ENCODE results near the gene SLC30A4. TPM values are rescaled to one million over a fixed set of nuclear protein-coding genes. Genes with fewer than 3 reads are reported as not detected.

Gene SLC30A4
- polyA plus RNA-seq, 3 donors: 0.05 to 0.21 (median 0.17) TPM

GRCh38 chr15:45473068-45473467, 49.5 kb downstream of the SLC30A4 start:
- no peak overlapping the region for H3K27ac Mint-ChIP-seq
- Histone ChIP-seq H3K4me2 (replicated peaks; ENCODE audit: extremely low read depth, low read length, poor library complexity, severe bottlenecking) (no peak overlapping the region), H4K20me1 (ENCODE audit: insufficient read depth, low read length) (no peaks in the 10 kb centered on the region), H3K79me2 (ENCODE audit: insufficient read depth, low read length) (no peaks in the 10 kb centered on the region), H3K4me3 (replicated peaks in 1 of 3; ENCODE audit: low read depth in 2 of 3, low read length in 3 of 3) (no peak overlapping the region), H3K36me3 (replicated peaks in 1 of 2; ENCODE audit: control insufficient read depth in 1 of 2, insufficient read depth in 2 of 2, low read length in 2 of 2) (no peaks in the 10 kb centered on the region), H2AFZ (ENCODE audit: insufficient read depth, low read depth, low read length, poor library complexity, severe bottlenecking) (no peak overlapping the region), H3K27me3 (ENCODE audit: control insufficient read depth in 2 of 2, insufficient read depth in 2 of 2, low read length in 2 of 2) (peaks cover 4 to 6% of the 10 kb centered on the region in 2 donors), H3K9ac (ENCODE audit: insufficient read depth, low read length, poor library complexity, severe bottlenecking) (no peak overlapping the region), H3K27ac (ENCODE audit: low read depth in 1 of 2, low read length in 2 of 2) (no peak overlapping the region), H3K9me3 (replicated peaks in 1 of 2; ENCODE audit: control insufficient read depth in 1 of 2, insufficient read depth in 1 of 2, low read length in 2 of 2) (no peaks in the 10 kb centered on the region), H3K4me1 (ENCODE audit: control insufficient read depth in 1 of 2, insufficient read depth in 2 of 2, low read length in 2 of 2) (no peaks in the 10 kb centered on the region)
- WGBS (ENCODE audit: insufficient coverage): no CpG with 5 or more reads among the region's 2 CpGs
- peaks cover 5 to 27% (median 15%) of the 10 kb centered on the region in 3 donors for H3K27me3 Mint-ChIP-seq (ENCODE audit: low read depth in 3 of 3)
- H3K4me1 Mint-ChIP-seq: no peaks in the 10 kb centered on the region
- no peak overlapping the region for H3K4me3 Mint-ChIP-seq
- DNase-seq: no peak
- TF ChIP-seq CTCF (IDR thresholded peaks at IDR 0.05): no peak
- no peaks in the 10 kb centered on the region for H3K9me3 Mint-ChIP-seq
- intact Hi-C loops (cut with micrococcal nuclease): no loop called here
- no peaks in the 10 kb centered on the region for H3K36me3 Mint-ChIP-seq

- Mint-ChIP-seq H3K27ac (no peak overlapping the region), H3K4me1 (no peaks in the 10 kb centered on the region)
- no peak for TF ChIP-seq CTCF (IDR thresholded peaks at IDR 0.05)
Observed at GRCh38 chr15:45471151-45471550, 51.4 kb downstream of the SLC30A4 start.

More at GRCh38 chr15:45471151-45471550, 51.4 kb downstream of the SLC30A4 start:
- Histone ChIP-seq H2AFZ (ENCODE audit: insufficient read depth, low read depth, low read length, poor library complexity, severe bottlenecking) (no peak overlapping the region), H3K27me3 (ENCODE audit: control insufficient read depth in 2 of 2, insufficient read depth in 2 of 2, low read length in 2 of 2) (peaks cover 4 to 6% of the 10 kb centered on the region in 2 donors), H3K27ac (ENCODE audit: low read depth in 1 of 2, low read length in 2 of 2) (no peak overlapping the region), H3K9me3 (replicated peaks in 1 of 2; ENCODE audit: control insufficient read depth in 1 of 2, insufficient read depth in 1 of 2, low read length in 2 of 2) (no peaks in the 10 kb centered on the region), H3K79me2 (ENCODE audit: insufficient read depth, low read length) (no peaks in the 10 kb centered on the region), H3K4me1 (ENCODE audit: control insufficient read depth in 1 of 2, insufficient read depth in 2 of 2, low read length in 2 of 2) (no peaks in the 10 kb centered on the region), H3K4me3 (replicated peaks in 1 of 3; ENCODE audit: low read depth in 2 of 3, low read length in 3 of 3) (no peak overlapping the region), H3K9ac (ENCODE audit: insufficient read depth, low read length, poor library complexity, severe bottlenecking) (no peak overlapping the region), H4K20me1 (ENCODE audit: insufficient read depth, low read length) (no peaks in the 10 kb centered on the region), H3K36me3 (replicated peaks in 1 of 2; ENCODE audit: control insufficient read depth in 1 of 2, insufficient read depth in 2 of 2, low read length in 2 of 2) (no peaks in the 10 kb centered on the region), H3K4me2 (replicated peaks; ENCODE audit: extremely low read depth, low read length, poor library complexity, severe bottlenecking) (no peak overlapping the region)
- H3K9me3 Mint-ChIP-seq: no peaks in the 10 kb centered on the region
- H3K36me3 Mint-ChIP-seq: no peaks in the 10 kb centered on the region
- 92% methylated on average over 7 of the region's 8 CpGs for WGBS (ENCODE audit: insufficient coverage)
- no peak for DNase-seq
- peaks cover 8 to 30% (median 17%) of the 10 kb centered on the region in 3 donors for H3K27me3 Mint-ChIP-seq (ENCODE audit: low read depth in 3 of 3)
- intact Hi-C loops (cut with micrococcal nuclease): no loop called here
- no peak overlapping the region for H3K4me3 Mint-ChIP-seq
